ENCODE results near the gene SLC35A5.

The SLC35A5 gene

DNA sequence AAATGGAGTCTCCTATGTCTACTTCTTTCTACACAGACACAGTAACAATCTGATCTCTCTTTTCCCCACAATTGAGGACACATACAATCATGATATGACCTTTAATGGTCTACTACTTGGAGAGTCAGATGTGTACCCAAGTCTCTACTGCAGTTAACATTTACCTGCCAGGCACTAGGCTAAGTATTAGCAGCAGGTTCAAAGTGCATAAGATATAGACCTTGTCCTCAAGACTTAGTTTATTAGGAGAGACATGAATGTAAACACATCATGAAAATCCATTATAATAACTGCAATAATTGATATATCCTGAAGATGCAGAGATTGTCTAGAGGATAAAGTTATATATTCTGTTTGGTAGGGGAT lies 3.1 kb downstream of the SLC35A5 start (continued):
- TF ChIP-seq PATZ1 (CRISPR knock-in tag; IDR thresholded peaks at IDR 0.05; ENCODE audit: borderline replicate concordance) (no peak), GLIS3 (CRISPR knock-in tag; IDR thresholded peaks at IDR 0.05) (no peak)

GRCh38 chr3:112568642-112569041 lies 6.8 kb downstream of the SLC35A5 start:
- peak; percentile 80 for ATAC-seq
- TF ChIP-seq TCF4 (CRISPR knock-in tag; IDR thresholded peaks at IDR 0.05; ENCODE audit: borderline replicate concordance) = no peak
- no peak for TF ChIP-seq TSHZ2 (CRISPR knock-in tag; IDR thresholded peaks at IDR 0.05)
- TF ChIP-seq ZNF70 (CRISPR knock-in tag; IDR thresholded peaks at IDR 0.05) = no peak
- TF ChIP-seq ISL1 (CRISPR knock-in tag; IDR thresholded peaks at IDR 0.05) = peak; percentile 41; the same call in 1 of the 2 replicates
- no peak for TF ChIP-seq CSRNP3 (CRISPR knock-in tag; IDR thresholded peaks at IDR 0.05)
- no peak for TF ChIP-seq CSDC2 (CRISPR knock-in tag; IDR thresholded peaks at IDR 0.05)

DNA sequence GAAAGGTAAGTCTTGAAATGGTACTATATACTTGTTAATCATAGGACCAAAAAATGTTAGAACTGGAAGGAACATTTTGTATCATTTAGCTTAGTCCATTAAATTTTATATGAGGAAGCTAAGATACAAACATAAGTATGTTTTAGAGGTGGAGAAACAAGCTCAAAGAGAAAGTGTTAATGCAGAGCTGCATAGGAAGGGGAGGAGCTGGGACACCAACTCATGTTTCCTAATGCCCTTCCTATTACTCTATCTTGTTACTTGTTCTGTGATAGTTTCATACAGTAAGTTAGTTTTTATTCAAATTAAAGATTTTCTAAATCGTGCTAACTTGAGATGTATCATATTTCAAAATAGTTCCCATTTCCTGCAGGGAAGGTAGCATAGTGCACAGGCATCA lies 7.4 kb downstream of the SLC35A5 start:
- ATAC-seq = peak; percentile 54
- TF ChIP-seq CSDC2 (CRISPR knock-in tag; IDR thresholded peaks at IDR 0.05) = no peak
- no peak for TF ChIP-seq ZC3H10 (CRISPR knock-in tag; IDR thresholded peaks at IDR 0.05)
- TF ChIP-seq BACH2 (CRISPR knock-in tag; IDR thresholded peaks at IDR 0.05; ENCODE audit: borderline replicate concordance) = no peak
- no peak for TF ChIP-seq TCF4 (CRISPR knock-in tag; IDR thresholded peaks at IDR 0.05; ENCODE audit: borderline replicate concordance)
- no peak for TF ChIP-seq RARB (CRISPR knock-in tag; IDR thresholded peaks at IDR 0.05)
- TF ChIP-seq OSR1 (CRISPR knock-in tag; IDR thresholded peaks at IDR 0.05) = no peak
- TF ChIP-seq ESRRG (CRISPR knock-in tag; IDR thresholded peaks at IDR 0.05) = no peak
- TF ChIP-seq ISL1 (CRISPR knock-in tag; IDR thresholded peaks at IDR 0.05) = no peak
- TF ChIP-seq TOX (CRISPR knock-in tag; IDR thresholded peaks at IDR 0.05; ENCODE audit: borderline replicate concordance) = no peak
- TF ChIP-seq CSRNP3 (CRISPR knock-in tag; IDR thresholded peaks at IDR 0.05) = no peak
- TF ChIP-seq GLIS3 (CRISPR knock-in tag; IDR thresholded peaks at IDR 0.05) = no peak
- TF ChIP-seq ZFP30 (CRISPR knock-in tag; IDR thresholded peaks at IDR 0.05) = no peak
- no peak for TF ChIP-seq ZNF70 (CRISPR knock-in tag; IDR thresholded peaks at IDR 0.05)
- no peak for TF ChIP-seq ZNF8 (CRISPR knock-in tag; IDR thresholded peaks at IDR 0.05)
- TF ChIP-seq CREB5 (CRISPR knock-in tag; IDR thresholded peaks at IDR 0.05; ENCODE audit: low read depth) = no peak
- no peak for TF ChIP-seq ZFP3 (CRISPR knock-in tag; IDR thresholded peaks at IDR 0.05)
- TF ChIP-seq PPARA (CRISPR knock-in tag; IDR thresholded peaks at IDR 0.05; ENCODE audit: borderline replicate concordance) = no peak
- TF ChIP-seq SNAI2 (CRISPR knock-in tag; IDR thresholded peaks at IDR 0.05) = no peak
- no peak for TF ChIP-seq ZNF565 (CRISPR knock-in tag; conservative IDR thresholded peaks at IDR 0.05; ENCODE audit: low read depth)
- TF ChIP-seq ARNTL (CRISPR knock-in tag; IDR thresholded peaks at IDR 0.05; ENCODE audit: borderline replicate concordance, low read depth) = no peak

All from SK-N-SH treated with all-trans-retinoic acid at 6 μM for 48 hours (cell line).